ENCODE data around the gene NFATC1.

NFATC1 gene

DNA sequence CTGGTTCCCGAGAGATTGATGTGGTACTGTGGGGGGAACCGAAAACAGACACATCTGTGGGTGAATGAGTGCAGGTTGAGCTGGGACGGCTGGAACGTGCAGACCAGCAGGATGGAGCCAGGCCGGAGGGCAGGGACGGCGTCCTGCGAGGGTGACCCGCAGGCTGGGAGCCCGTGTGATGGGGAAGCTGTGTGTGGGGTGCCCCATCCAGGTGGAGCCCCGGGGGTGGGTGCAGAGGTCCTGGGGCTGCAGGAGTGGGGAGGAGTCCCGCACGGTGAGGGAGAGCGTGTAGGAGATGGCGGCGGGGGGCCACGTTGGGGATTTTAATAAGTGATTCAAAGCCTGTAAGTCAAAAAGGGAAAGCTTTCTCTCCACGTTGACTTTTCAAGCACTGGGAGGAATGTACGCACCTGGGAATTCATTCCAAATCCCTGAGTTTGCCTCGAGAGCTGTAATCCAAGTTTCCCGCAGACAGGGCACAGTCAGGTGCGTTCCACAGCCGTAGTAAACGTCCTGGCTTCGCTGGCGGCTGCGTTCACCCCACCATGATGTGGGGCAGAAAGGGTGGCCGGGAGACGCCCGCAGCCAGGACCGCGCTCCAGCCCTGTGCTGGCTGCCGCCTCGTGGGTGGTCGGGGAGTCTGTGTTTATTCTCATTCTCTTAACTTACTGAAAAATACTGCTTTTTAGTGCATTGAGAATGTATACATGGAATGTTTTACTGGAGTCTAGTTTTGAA is 54.0 kb downstream of the NFATC1 start:
- TF ChIP-seq SUZ12 (IDR thresholded peaks at IDR 0.05; ENCODE audit: extremely low read depth, insufficient read depth, insufficient read length) (no peak), YY1 (IDR thresholded peaks at IDR 0.05; ENCODE audit: insufficient read depth, insufficient read length) (no peak), ZNF274 (IDR thresholded peaks at IDR 0.05; ENCODE audit: low read depth, low read length) (no peak)
- no peaks in the 10 kb centered on the region for H3K27me3 ChIP-seq (ENCODE audit: insufficient read depth, insufficient read length)
- no peak overlapping the region for H3K4me3 ChIP-seq (ENCODE audit: insufficient read length, low read depth)
- H3K36me3 ChIP-seq (ENCODE audit: insufficient read depth, insufficient read length, low read length) = peaks cover 53% of the 10 kb centered on the region
- H3K9me3 ChIP-seq (ENCODE audit: insufficient read depth, low read length) = no peaks in the 10 kb centered on the region
- no peak overlapping the region for H3K9ac ChIP-seq (ENCODE audit: insufficient read length, low read depth)
- H3K4me1 ChIP-seq (ENCODE audit: insufficient read depth, insufficient read length) = peaks cover 19% of the 10 kb centered on the region
- DNase-seq (ENCODE audit: low read depth, low spot score) = no peak

DNA sequence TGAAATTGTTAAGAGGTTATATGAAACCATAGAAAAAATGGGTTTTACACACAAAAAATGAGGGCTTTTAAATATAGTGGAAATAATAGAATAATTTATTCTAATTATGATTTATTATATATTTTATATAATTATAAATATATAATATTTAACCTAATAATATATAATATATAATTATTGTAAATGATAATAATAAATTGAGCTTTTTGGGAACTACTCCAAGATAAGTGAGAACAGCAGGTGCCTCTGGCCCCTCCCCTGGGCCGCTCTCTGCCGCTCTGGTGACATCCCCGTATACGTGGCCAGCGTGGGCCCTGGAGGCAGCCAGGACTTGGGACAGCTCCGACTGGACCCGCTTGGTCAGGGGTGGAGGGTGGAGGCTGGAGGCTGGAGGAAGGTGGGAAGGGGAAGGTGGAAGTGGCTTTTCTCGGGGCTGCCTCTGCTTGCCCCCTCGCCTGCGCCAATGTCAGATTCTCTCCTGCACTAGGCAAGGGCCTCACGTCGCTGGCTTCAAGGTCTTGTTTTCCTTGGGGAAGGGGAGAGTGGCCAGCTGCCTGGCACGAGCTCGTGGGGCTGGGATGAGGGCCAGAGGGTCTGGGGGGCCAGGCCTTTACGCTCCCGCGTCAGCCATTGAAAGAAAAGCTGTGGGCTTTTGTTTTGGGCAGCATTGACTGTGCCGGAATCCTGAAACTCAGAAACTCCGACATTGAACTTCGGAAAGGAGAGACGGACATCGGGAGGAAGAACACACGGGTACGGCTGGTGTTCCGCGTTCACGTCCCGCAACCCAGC is 54.8 kb downstream of the NFATC1 start:
- TF ChIP-seq SUZ12 (IDR thresholded peaks at IDR 0.05; ENCODE audit: extremely low read depth, insufficient read depth, insufficient read length) (no peak), YY1 (IDR thresholded peaks at IDR 0.05; ENCODE audit: insufficient read depth, insufficient read length) (no peak), ZNF274 (IDR thresholded peaks at IDR 0.05; ENCODE audit: low read depth, low read length) (no peak)
- H3K4me3 ChIP-seq (ENCODE audit: insufficient read length, low read depth) = no peak overlapping the region
- H3K36me3 ChIP-seq (ENCODE audit: insufficient read depth, insufficient read length, low read length) = peaks cover 57% of the 10 kb centered on the region

DNA sequence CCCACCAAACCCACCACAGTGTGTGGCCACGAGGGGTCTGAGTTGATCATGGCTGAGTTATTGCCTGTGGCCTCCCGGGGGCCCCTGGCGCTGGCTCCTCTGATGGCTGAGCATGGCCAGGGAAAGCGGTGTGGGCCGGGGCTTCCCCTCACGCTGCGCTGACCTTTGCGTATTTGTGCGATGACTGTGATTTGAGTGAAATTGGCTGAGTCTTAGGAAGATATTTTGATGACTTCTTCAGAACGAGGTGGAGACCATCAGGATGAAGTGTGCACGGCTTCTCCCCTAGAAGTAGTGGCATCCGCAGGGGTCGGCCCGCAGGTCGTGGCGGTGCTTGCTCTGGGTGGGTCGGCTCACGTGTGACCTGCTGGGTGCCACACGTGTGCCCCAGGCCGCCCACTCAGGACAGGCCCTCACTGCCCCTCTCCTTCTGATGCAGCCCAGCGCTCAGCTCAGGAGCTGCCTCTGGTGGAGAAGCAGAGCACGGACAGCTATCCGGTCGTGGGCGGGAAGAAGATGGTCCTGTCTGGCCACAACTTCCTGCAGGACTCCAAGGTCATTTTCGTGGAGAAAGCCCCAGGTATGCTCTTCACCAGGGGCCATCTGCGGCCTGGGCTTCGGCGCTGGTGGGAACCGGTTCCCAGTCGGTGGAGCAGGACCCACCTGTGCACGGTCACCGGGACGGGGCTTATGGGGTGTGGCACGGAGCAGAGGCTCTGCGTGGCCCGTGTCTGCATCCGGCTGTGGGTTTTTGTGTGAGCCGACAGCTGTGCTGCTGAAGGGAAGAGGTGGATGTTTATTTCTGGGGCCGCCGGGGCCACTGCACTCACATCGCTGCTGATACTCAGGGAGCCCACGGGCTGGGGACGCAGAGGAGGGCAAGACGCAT is 55.8 kb downstream of the NFATC1 start:
- H3K27me3 ChIP-seq (ENCODE audit: insufficient read depth, insufficient read length) = no peaks in the 10 kb centered on the region
- no peak for DNase-seq (ENCODE audit: low read depth, low spot score)
- TF ChIP-seq ZNF274 (IDR thresholded peaks at IDR 0.05; ENCODE audit: low read depth, low read length) (no peak), YY1 (IDR thresholded peaks at IDR 0.05; ENCODE audit: insufficient read depth, insufficient read length) (no peak), SUZ12 (IDR thresholded peaks at IDR 0.05; ENCODE audit: extremely low read depth, insufficient read depth, insufficient read length) (no peak)
- H3K9ac ChIP-seq (ENCODE audit: insufficient read length, low read depth) = no peak overlapping the region
- peaks cover 60% of the 10 kb centered on the region for H3K36me3 ChIP-seq (ENCODE audit: insufficient read depth, insufficient read length, low read length)
- H3K4me3 ChIP-seq (ENCODE audit: insufficient read length, low read depth) = no peak overlapping the region
- H3K4me1 ChIP-seq (ENCODE audit: insufficient read depth, insufficient read length) = peaks cover 11% of the 10 kb centered on the region
- no peaks in the 10 kb centered on the region for H3K9me3 ChIP-seq (ENCODE audit: insufficient read depth, low read length)

More for the DNA sequence above, 54.8 kb downstream of the NFATC1 start:
- Histone ChIP-seq H3K4me1 (ENCODE audit: insufficient read depth, insufficient read length) (peaks cover 15% of the 10 kb centered on the region), H3K27me3 (ENCODE audit: insufficient read depth, insufficient read length) (no peaks in the 10 kb centered on the region), H3K9me3 (ENCODE audit: insufficient read depth, low read length) (no peaks in the 10 kb centered on the region), H3K9ac (ENCODE audit: insufficient read length, low read depth) (no peak overlapping the region)
- no peak for DNase-seq (ENCODE audit: low read depth, low spot score)

DNA sequence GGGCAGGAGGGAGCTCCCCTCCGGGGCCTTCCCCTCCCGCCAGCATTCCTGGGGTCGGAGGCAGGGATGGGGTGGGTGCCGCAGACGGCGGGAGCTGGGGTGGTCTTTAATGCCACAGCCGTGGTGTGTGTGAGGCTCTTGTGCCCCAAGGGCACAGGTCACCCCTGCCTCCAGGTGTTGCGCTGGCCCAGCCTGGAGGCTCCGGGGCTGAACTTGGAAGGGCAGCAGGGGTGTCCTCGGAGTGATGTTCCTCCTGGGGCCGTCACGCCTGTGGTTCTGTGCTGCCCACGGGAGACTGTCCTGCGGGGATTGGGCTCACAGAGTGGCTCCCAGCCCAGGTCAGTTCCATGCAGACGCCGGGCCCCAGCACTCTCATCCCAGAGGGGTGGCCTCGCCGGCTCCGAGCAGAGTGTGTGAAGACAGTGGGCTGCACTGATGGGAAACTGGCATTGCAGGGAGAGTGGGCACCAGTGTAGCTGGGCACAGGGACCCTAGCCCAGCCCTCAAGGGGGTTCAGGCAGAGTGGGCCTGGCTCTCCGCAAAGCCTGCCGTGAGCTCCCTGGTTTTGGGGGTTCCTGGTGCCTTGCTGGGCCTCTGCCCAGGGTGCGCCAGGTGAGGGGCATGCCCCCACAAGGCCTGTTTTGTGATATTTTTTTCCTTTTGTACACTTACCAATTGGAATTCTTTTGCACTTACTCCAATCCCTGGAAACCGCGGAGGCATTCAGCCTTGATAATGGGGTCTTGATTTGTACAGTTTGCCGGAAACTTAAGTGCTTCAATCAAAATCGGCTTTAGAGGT is 56.7 kb downstream of the NFATC1 start:
- TF ChIP-seq ZNF274 (IDR thresholded peaks at IDR 0.05; ENCODE audit: low read depth, low read length) (no peak), SUZ12 (IDR thresholded peaks at IDR 0.05; ENCODE audit: extremely low read depth, insufficient read depth, insufficient read length) (no peak)
- Histone ChIP-seq H3K4me1 (ENCODE audit: insufficient read depth, insufficient read length) (peaks cover 4% of the 10 kb centered on the region), H3K9ac (ENCODE audit: insufficient read length, low read depth) (no peak overlapping the region), H3K9me3 (ENCODE audit: insufficient read depth, low read length) (no peaks in the 10 kb centered on the region), H3K4me3 (ENCODE audit: insufficient read length, low read depth) (no peak overlapping the region), H3K27me3 (ENCODE audit: insufficient read depth, insufficient read length) (no peaks in the 10 kb centered on the region), H3K36me3 (ENCODE audit: insufficient read depth, insufficient read length, low read length) (peaks cover 69% of the 10 kb centered on the region)
- DNase-seq (ENCODE audit: low read depth, low spot score) = no peak

DNA sequence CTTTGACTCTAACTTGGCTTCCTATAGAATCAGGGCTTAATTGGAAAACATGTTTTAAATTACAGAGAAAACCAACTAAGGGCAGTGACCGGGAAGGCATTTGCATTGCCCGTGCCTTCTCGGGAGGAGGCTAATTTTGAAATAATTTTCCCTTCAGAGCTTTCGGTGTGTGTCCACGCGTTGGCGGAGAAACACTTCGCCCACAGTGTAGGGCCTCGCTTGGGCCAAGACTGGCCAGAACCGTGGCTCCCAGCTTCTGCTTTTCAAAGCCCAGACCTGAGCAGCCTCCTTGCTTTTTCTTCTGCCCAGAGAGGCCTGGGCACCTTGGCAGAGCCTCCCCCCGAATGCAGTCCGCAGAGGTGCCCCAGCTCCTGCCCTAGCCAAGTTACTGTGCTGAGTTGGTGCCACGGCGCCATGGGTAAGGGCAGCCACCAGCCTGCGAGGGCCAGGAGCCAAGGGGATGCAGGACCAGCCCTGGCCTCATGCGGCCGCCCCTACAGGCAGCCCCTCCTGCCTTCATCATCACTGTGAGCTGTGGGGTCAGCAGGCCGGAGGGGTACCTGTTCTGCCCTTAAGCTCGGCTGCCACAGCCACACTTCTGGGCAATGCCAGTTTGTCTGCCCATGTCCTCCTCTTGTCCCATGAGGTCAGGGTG is 57.4 kb downstream of the NFATC1 start:
- H3K27me3 ChIP-seq (ENCODE audit: insufficient read depth, insufficient read length) = no peaks in the 10 kb centered on the region
- H3K4me1 ChIP-seq (ENCODE audit: insufficient read depth, insufficient read length) = peaks cover 7% of the 10 kb centered on the region
- no peak overlapping the region for H3K4me3 ChIP-seq (ENCODE audit: insufficient read length, low read depth)
- no peak overlapping the region for H3K9ac ChIP-seq (ENCODE audit: insufficient read length, low read depth)
- no peaks in the 10 kb centered on the region for H3K9me3 ChIP-seq (ENCODE audit: insufficient read depth, low read length)
- DNase-seq (ENCODE audit: low read depth, low spot score) = no peak
- peaks cover 67% of the 10 kb centered on the region for H3K36me3 ChIP-seq (ENCODE audit: insufficient read depth, insufficient read length, low read length)
- TF ChIP-seq YY1 (IDR thresholded peaks at IDR 0.05; ENCODE audit: insufficient read depth, insufficient read length) = no peak
- TF ChIP-seq SUZ12 (IDR thresholded peaks at IDR 0.05; ENCODE audit: extremely low read depth, insufficient read depth, insufficient read length) = no peak
- no peak for TF ChIP-seq ZNF274 (IDR thresholded peaks at IDR 0.05; ENCODE audit: low read depth, low read length)

Measured in NT2/D1 (cell line).